C4-2B (cell line): ENCODE results near the gene CRIP3.

Experiments
- CTCF ChIP-seq: fragments of 450-650 bp; conservative IDR thresholded peaks from 2 replicates; pipeline ENCODE4 v1.5.1; 2017; ENCODE audit warnings: mild to moderate bottlenecking
- ZFX ChIP-seq: fragments of 450-650 bp; IDR thresholded peaks from 2 replicates; pipeline ENCODE4 v1.6.1; 2017

GRCh38 chr6:43301081-43301870, 7.3 kb downstream of the CRIP3 start:
- TF ChIP-seq CTCF (no peak), ZFX (no peak)
